ENCODE data around the gene RBM28.

RBM28 gene

GRCh38 chr7:128343554-128344430, at the start of gene RBM28:
TSS of gene RBM28 (minus strand) at chr7:128343908. CDS start at chr7:128343793, 115 bp downstream.
- DNase-seq = peak; percentile 84

GRCh38 chr7:128392446-128393327, 49.0 kb upstream of the RBM28 start:
- DNase-seq = no peak

GRCh38 chr7:128391805-128392204, 48.1 kb upstream of the RBM28 start:
- no peak for DNase-seq

- DNase-seq = no peak
Measured at GRCh38 chr7:128390871-128391565, 47.3 kb upstream of the RBM28 start.

GRCh38 chr7:128389618-128390329, 46.1 kb upstream of the RBM28 start:
- no peak for DNase-seq

GRCh38 chr7:128389085-128389617, 45.4 kb upstream of the RBM28 start:
- DNase-seq = no peak

GRCh38 chr7:128388145-128388485, 44.4 kb upstream of the RBM28 start:
- DNase-seq = no peak

- DNase-seq = peak; percentile 50
Measured at GRCh38 chr7:128387216-128388144, 43.8 kb upstream of the RBM28 start.

- no peak for DNase-seq
Measured at GRCh38 chr7:128385988-128386925, 42.5 kb upstream of the RBM28 start.

GRCh38 chr7:128384726-128385125, 41.0 kb upstream of the RBM28 start:
- DNase-seq = no peak

- DNase-seq = no peak
Measured at GRCh38 chr7:128383776-128384175, 40.1 kb upstream of the RBM28 start.

GRCh38 chr7:128381161-128381821, 37.6 kb upstream of the RBM28 start:
- no peak for DNase-seq

GRCh38 chr7:128380483-128381106, 36.9 kb upstream of the RBM28 start:
- no peak for DNase-seq

- DNase-seq = no peak
Measured at GRCh38 chr7:128379900-128380479, 36.3 kb upstream of the RBM28 start.

GRCh38 chr7:128378637-128379036, 34.9 kb upstream of the RBM28 start:
- no peak for DNase-seq

- DNase-seq = no peak
Measured at GRCh38 chr7:128376077-128376476, 32.4 kb upstream of the RBM28 start.

GRCh38 chr7:128374041-128374440, 30.3 kb upstream of the RBM28 start:
- DNase-seq = no peak

- no peak for DNase-seq
Measured at GRCh38 chr7:128373606-128374005, 29.9 kb upstream of the RBM28 start.

GRCh38 chr7:128370491-128370890, 26.8 kb upstream of the RBM28 start:
- no peak for DNase-seq

Data from activated T-cell treated with anti-CD3 and anti-CD28 coated beads for 4 hours (primary cell).